ENCODE data around the gene IGSF3. TPM values are rescaled to one million over a fixed set of nuclear protein-coding genes. Genes with fewer than 3 reads are reported as not detected.

Gene IGSF3
- total and polyA plus RNA-seq, 2 of the 13 experiments (the other 11 are each of a cell fraction or from before 2014, with no cell fraction given): 0.11 to 0.16 TPM

DNA sequence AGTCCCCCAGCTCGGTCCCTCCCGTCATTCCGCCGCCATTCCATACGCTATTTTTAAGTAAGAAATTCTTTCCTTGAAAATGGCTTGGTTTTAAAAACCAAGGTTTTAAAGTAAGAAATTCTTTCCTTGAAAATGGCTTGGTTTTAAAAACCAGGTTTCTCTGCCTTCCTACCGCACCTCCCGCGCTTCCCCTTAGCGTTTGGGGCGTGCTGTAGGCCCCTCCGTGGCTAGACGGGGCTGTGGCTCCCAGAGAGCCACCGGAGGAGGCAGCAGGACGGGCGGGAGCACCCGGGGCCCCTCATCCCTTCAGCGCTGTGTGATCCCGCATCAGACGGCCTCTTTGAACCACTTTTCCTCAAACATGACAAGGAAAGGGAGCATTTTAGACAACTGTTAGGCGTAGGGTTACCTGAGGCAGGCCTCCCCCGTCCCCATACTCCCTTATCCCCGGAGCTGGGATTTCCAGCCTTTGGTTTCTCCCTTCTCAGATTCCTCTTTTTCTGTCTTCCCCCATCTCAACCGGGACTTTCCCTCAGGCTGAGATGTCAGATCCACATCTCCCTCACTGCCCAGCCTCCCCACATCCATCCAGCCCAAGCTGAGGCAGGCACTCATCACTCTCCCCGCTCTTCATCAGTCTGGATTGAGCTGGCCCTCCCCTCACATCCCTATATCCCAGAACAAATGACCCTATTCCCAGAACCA lies 96.2 kb downstream of the IGSF3 start (continued):
- no peak for TF ChIP-seq ZNF276 (CRISPR knock-in tag; IDR thresholded peaks at IDR 0.05; ENCODE audit: low read depth)
- TF ChIP-seq, protein P1, sequence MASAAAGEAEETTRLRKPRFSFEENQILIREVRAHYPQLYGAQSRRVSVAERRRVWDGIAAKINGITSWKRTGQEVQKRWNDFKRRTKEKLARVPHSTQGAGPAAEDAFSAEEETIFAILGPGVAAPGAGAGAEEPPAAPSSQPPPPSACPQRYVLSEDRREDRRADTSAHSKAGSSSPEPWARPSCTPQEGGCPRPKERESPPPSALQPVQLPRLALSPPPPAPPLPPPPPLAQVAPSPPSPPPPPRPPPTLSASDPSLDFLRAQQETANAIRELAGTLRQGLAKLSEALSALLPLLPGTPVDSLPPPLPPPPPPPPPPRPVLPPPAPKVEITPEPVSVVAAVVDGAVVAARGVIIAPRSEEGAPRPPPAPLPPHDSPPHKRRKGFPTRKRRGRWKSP (CRISPR knock-in tag; IDR thresholded peaks at IDR 0.05): no peak
- no peak for TF ChIP-seq FOXA3 (CRISPR knock-in tag; IDR thresholded peaks at IDR 0.05)
- TF ChIP-seq ZNF567 (CRISPR knock-in tag; IDR thresholded peaks at IDR 0.05; ENCODE audit: borderline replicate concordance): no peak
- TF ChIP-seq ZSCAN9 (CRISPR knock-in tag; IDR thresholded peaks at IDR 0.05; ENCODE audit: borderline replicate concordance): no peak
- TF ChIP-seq ZNF263 (CRISPR knock-in tag; IDR thresholded peaks at IDR 0.05): peak; percentile 96
- no peak for TF ChIP-seq MAZ (IDR thresholded peaks at IDR 0.05; ENCODE audit: borderline replicate concordance, low read depth, low read length)
- no peak for TF ChIP-seq MAZ (CRISPR knock-in tag; IDR thresholded peaks at IDR 0.05; ENCODE audit: low read depth)
